Testis (tissue), 3 donors: ENCODE results near the gene GNPDA2. TPM values are rescaled to one million over a fixed set of nuclear protein-coding genes. Genes with fewer than 3 reads are reported as not detected.

ENCODE experiments used
- DNase-seq: peaks from one replicate; pipeline ENCODE4 v3.0.0-alpha.2; 2019
- H3K27ac ChIP-seq, 2 donors: fragments of 200-600 bp; sonication (generic); one replicate each; pipeline ENCODE4 v1.5.1; 2019
- H3K27me3 ChIP-seq: fragments of 200-600 bp; sonication (generic); one replicate; pipeline ENCODE4 v1.5.1; 2019
- H3K36me3 ChIP-seq: fragments of 200-600 bp; sonication (generic); one replicate; pipeline ENCODE4 v1.5.1; 2017; ENCODE audit warnings: low read depth; ENCODE audit errors: missing control alignments
- H3K4me1 ChIP-seq: fragments of 200-600 bp; sonication (generic); one replicate; pipeline ENCODE4 v1.5.1; 2019
- H3K4me3 ChIP-seq, 2 donors: fragments of 200-600 bp; sonication (generic); one replicate each; pipeline ENCODE4 v1.5.1; 2017 to 2019
- H3K9me3 ChIP-seq: fragments of 200-600 bp; sonication (generic); one replicate; pipeline ENCODE4 v1.5.1; 2017
- POLR2A ChIP-seq: fragments of 450-650 bp; IDR thresholded peaks from one replicate; pipeline ENCODE4 v1.6.1; 2017; ENCODE audit warnings: antibody characterized with exemption, mild to moderate bottlenecking, moderate library complexity
- WGBS, 2 donors: methylation state at CpG; one replicate each; pipeline ENCODE4 v1.1.5; 2018; 5-methylcytosine and 5-hydroxymethylcytosine counted together
- intact Hi-C: fragments of 100-400 bp; cut with DNase I; formaldehyde crosslinking; loops from one replicate; pipeline ENCODE4 v1.15.1; 2023; ENCODE audit warnings: low total_unique reads
- polyA plus RNA-seq: library from polyadenylated mRNA; stranded (reverse); fragments of 350-450 nt; fragmentation: Illumina TruSeq; extraction: RNeasy Lipid Tissue Mini Kit (QIAGEN cat#74804); gene quantifications from one replicate; pipeline ENCODE4 v1.2.3, GENCODE V29; 2014; ENCODE audit warnings: low read depth, low replicate concordance; ENCODE audit not compliant: insufficient read depth
- total RNA-seq, 2 donors: library from RNA; depleted of rRNA; stranded (reverse); fragments of >200 nt; gene quantifications; one replicate each; pipeline ENCODE4 v1.2.3, GENCODE V29; 2016
- TF ChIP-seq, protein P1 (sequence below), 3 experiments: fragments of 450-650 bp in 2 of 3; fragments of 200-600 bp in 1 of 3; sonication (generic) in 1 of 3; IDR thresholded peaks; one replicate each; pipeline ENCODE4 v1.5.1; 2016 to 2019; ENCODE audit warnings: antibody characterized with exemption in 3 of 3, mild to moderate bottlenecking in 2 of 3, moderate library complexity in 1 of 3

Gene GNPDA2
- total and polyA plus RNA-seq, 3 donors from 2014 or later: 14.1 to 18.2 (median 16.4) TPM

GRCh38 chr4:44662623-44663005 lies 63.7 kb downstream of the GNPDA2 start:
- 66 to 67% methylated on average over 2 of the region's 2 CpGs for WGBS, 2 donors
- no peaks in the 10 kb centered on the region for H3K9me3 ChIP-seq
- no peak for TF ChIP-seq POLR2A
- TF ChIP-seq, protein P1, sequence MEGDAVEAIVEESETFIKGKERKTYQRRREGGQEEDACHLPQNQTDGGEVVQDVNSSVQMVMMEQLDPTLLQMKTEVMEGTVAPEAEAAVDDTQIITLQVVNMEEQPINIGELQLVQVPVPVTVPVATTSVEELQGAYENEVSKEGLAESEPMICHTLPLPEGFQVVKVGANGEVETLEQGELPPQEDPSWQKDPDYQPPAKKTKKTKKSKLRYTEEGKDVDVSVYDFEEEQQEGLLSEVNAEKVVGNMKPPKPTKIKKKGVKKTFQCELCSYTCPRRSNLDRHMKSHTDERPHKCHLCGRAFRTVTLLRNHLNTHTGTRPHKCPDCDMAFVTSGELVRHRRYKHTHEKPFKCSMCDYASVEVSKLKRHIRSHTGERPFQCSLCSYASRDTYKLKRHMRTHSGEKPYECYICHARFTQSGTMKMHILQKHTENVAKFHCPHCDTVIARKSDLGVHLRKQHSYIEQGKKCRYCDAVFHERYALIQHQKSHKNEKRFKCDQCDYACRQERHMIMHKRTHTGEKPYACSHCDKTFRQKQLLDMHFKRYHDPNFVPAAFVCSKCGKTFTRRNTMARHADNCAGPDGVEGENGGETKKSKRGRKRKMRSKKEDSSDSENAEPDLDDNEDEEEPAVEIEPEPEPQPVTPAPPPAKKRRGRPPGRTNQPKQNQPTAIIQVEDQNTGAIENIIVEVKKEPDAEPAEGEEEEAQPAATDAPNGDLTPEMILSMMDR (IDR thresholded peaks at IDR 0.05): no peak
- intact Hi-C loops: no loop called here
- peak overlapping the region in 1 of 2 donors; percentile 72 for H3K27ac ChIP-seq
- DNase-seq: no peak
- H3K27me3 ChIP-seq: no peaks in the 10 kb centered on the region
- H3K36me3 ChIP-seq: no peaks in the 10 kb centered on the region
- no peak overlapping the region for H3K4me3 ChIP-seq
- H3K4me1 ChIP-seq: peaks cover 8% of the 10 kb centered on the region

DNA sequence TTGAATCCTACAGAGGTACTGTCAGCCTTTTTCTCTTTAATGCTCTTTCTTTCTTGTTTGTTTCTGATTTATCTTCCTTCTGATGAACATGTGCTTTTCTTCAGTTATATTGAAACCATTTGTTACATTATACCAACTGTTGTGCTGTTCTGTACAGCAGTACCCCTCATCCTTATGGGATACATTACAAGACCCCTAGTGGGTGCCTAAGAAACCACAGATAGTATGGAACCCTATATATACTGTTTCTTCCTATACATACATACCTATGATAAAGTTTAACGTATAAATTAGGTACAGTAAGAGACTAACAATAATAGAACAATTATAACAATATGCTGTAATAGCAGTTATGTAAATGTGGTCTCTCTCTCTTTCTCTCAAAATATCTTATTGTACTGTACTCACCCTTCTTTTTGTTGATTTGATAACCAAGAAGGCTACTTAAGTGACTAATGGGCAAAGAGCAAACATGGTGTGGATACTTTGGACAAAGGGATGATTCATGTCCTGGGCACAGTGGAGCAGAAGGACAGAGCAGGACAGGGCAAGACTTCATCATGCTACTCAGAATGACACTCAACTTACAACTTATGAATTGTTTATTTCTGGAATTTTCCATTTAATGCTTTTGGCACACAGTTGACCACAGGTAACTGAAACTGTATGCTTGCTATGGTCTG lies 64.3 kb downstream of the GNPDA2 start:
- Histone ChIP-seq H3K4me3 (no peak overlapping the region), H3K9me3 (no peaks in the 10 kb centered on the region), H3K27me3 (no peaks in the 10 kb centered on the region), H3K4me1 (peaks cover 8% of the 10 kb centered on the region), H3K36me3 (no peaks in the 10 kb centered on the region), H3K27ac (peak overlapping the region in 1 of 2 donors; percentile 72)
- intact Hi-C loops: no loop called here
- no peak for DNase-seq
- WGBS, 2 donors: 71 to 73% methylated on average over 1 of the region's 1 CpG
- TF ChIP-seq, protein P1 (IDR thresholded peaks at IDR 0.05): no peak
- no peak for TF ChIP-seq POLR2A

DNA sequence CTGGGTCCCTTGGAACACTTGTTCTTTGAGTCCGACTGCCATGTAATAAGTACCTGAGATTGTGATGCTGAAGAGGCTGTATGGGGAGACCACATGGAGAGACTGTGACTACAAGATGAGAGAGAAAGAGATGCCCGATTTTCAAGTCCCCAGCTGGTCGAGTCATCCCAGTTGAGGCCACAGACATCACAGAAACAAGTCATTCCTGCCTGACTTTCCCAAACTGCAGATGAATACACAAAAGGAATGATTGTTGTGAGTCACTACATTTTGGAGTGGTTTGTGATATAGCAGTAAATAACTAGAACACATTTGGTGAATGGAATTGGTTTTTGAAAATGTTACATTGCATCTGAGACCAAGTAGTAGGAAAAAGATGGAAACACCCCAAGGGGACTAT lies 66.0 kb downstream of the GNPDA2 start:
- Histone ChIP-seq H3K4me1 (peaks cover 8% of the 10 kb centered on the region), H3K27ac (no peak overlapping the region), H3K27me3 (no peaks in the 10 kb centered on the region), H3K4me3 (no peak overlapping the region), H3K36me3 (no peaks in the 10 kb centered on the region), H3K9me3 (no peaks in the 10 kb centered on the region)
- WGBS, 2 donors: 55 to 64% methylated on average over 3 of the region's 3 CpGs
- no peak for DNase-seq
- intact Hi-C loops: no loop called here
- no peak for TF ChIP-seq POLR2A
- TF ChIP-seq, protein P1 (IDR thresholded peaks at IDR 0.05): no peak

- DNase-seq: no peak
- Histone ChIP-seq H3K27me3 (no peaks in the 10 kb centered on the region), H3K4me1 (no peaks in the 10 kb centered on the region), H3K27ac (peak overlapping the region in 1 of 2 donors; percentile 23), H3K36me3 (no peaks in the 10 kb centered on the region), H3K9me3 (no peaks in the 10 kb centered on the region), H3K4me3 (no peak overlapping the region)
- 86 to 95% methylated on average over 1 of the region's 1 CpG for WGBS, 2 donors
- intact Hi-C loops: no loop called here
- TF ChIP-seq POLR2A: no peak
- TF ChIP-seq, protein P1 (IDR thresholded peaks at IDR 0.05): no peak
These were observed 74.4 kb downstream of the GNPDA2 start for GRCh38 chr4:44652002-44652401.

Other genes with a start within 250 kb of the GNPDA2 start
- not detected for gene YIPF7, start 74.9 kb downstream of the GNPDA2 start, total RNA-seq
- gene YIPF7, start 74.9 kb downstream of the GNPDA2 start, polyA plus RNA-seq: not detected
- gene GUF1, start 48.1 kb downstream of the GNPDA2 start, total RNA-seq: 10 to 100 TPM; 22.4 to 35.7 TPM
- gene GUF1, start 48.1 kb downstream of the GNPDA2 start, polyA plus RNA-seq: 19.6 TPM